ENCODE results near the gene E2F4. TPM values are rescaled to one million over a fixed set of nuclear protein-coding genes. Genes with fewer than 3 reads are reported as not detected.

The E2F4 gene
- total and polyA plus RNA-seq, 2 of the 13 experiments (the other 11 are each of a cell fraction or from before 2014, with no cell fraction given), result 84.8 to 91.2 TPM

GRCh38 chr16:67206129-67206837, 14.3 kb downstream of the E2F4 start:
- in situ Hi-C loops (cut with HindIII; ENCODE audit: extremely low pct_ligation_motif_present, low pct_unique_long_range_greater_than_20kb) (no loop called here), intact Hi-C loops (cut with micrococcal nuclease; ENCODE audit: unreplicated experiment) (no loop called here)
- peaks cover 55% of the 10 kb centered on the region for H3K4me1 ChIP-seq (ENCODE audit: insufficient read depth, low read length)
- ChIA-PET CTCF (ENCODE audit: low intra/inter-chr PET ratio, low total read pairs) (no interaction called here), POLR2A (interaction anchor here (0.8 to 2.1 kb wide), 6 partner anchors 9 to 41 kb away, joined by 3 to 6 read pairs (median 4); partner anchors contain the start of genes FHOD1, NOL3 and TMEM208)
- no peaks in the 10 kb centered on the region for H3K9me3 ChIP-seq (ENCODE audit: low read length)
- no peak overlapping the region for H3K9ac ChIP-seq (ENCODE audit: insufficient read depth, low read depth, low read length)
- FAIRE-seq (peak; percentile 39), DNase-seq (ENCODE audit: low spot score) (no peak), ATAC-seq (no peak)
- no peaks in the 10 kb centered on the region for H3K27me3 ChIP-seq (ENCODE audit: control insufficient read depth in 1 of 2, insufficient read depth in 2 of 2, low read length in 2 of 2)
- WGBS (ENCODE audit: low lambda C conversion rate), result 94% methylated on average over 6 of the region's 8 CpGs
- TSS peak; percentile 19 for BruUV-seq (replicated peaks)
- no peak overlapping the region for H3K27ac ChIP-seq (ENCODE audit: extremely low read length, insufficient read depth, low read length)
- H3K79me2 ChIP-seq (ENCODE audit: insufficient read depth, low read length), result no peaks in the 10 kb centered on the region
- peaks cover 16 to 20% of the 10 kb centered on the region in 2 experiments; a peak in 4 of 5 replicates for H3K36me3 ChIP-seq (replicated peaks in 1 of 2; ENCODE audit: control insufficient read depth in 1 of 2, insufficient read depth in 2 of 2, low read length in 2 of 2)
- H4K20me1 ChIP-seq (ENCODE audit: insufficient read depth, low read length), result no peaks in the 10 kb centered on the region
- no peak overlapping the region for H3K4me3 ChIP-seq (replicated peaks in 1 of 3; ENCODE audit: insufficient read depth in 1 of 3, low read depth in 2 of 3, low read length in 3 of 3)
- no peak overlapping the region for H3K4me2 ChIP-seq (ENCODE audit: low read depth, low read length)
- H2AFZ ChIP-seq (ENCODE audit: low read length), result no peak overlapping the region
- TF ChIP-seq BHLHE40 (IDR thresholded peaks at IDR 0.05; ENCODE audit: low read length) (no peak), KDM6A (CRISPR knock-in tag; IDR thresholded peaks at IDR 0.05; ENCODE audit: low read depth) (no peak), POGK (CRISPR knock-in tag; conservative IDR thresholded peaks at IDR 0.05) (peak; percentile 45; the same call in 1 of the 2 replicates), NFE2 (CRISPR knock-in tag; IDR thresholded peaks at IDR 0.05) (no peak), ZBTB39 (CRISPR knock-in tag; IDR thresholded peaks at IDR 0.05) (no peak), ZNF879 (CRISPR knock-in tag; IDR thresholded peaks at IDR 0.05) (no peak), TP53 (CRISPR knock-in tag; conservative IDR thresholded peaks at IDR 0.05) (no peak), ZNF790 (CRISPR knock-in tag; IDR thresholded peaks at IDR 0.05; ENCODE audit: borderline replicate concordance) (no peak), ZNF598 (CRISPR knock-in tag; IDR thresholded peaks at IDR 0.05; ENCODE audit: borderline replicate concordance) (no peak), HES4 (CRISPR knock-in tag; IDR thresholded peaks at IDR 0.05; ENCODE audit: borderline replicate concordance) (no peak), TAF15 (IDR thresholded peaks at IDR 0.05; ENCODE audit: low read depth, low read length, poor library complexity, severe bottlenecking) (no peak), CHCHD3 (CRISPR knock-in tag; IDR thresholded peaks at IDR 0.05) (no peak), CREB3 (CRISPR knock-in tag; IDR thresholded peaks at IDR 0.05) (no peak), ARHGAP35 (CRISPR knock-in tag; IDR thresholded peaks at IDR 0.05; ENCODE audit: borderline replicate concordance) (no peak), ZNF737 (CRISPR knock-in tag; IDR thresholded peaks at IDR 0.05; ENCODE audit: borderline replicate concordance) (no peak), HOMEZ (CRISPR knock-in tag; IDR thresholded peaks at IDR 0.05; ENCODE audit: low read depth) (no peak), ZNF572 (CRISPR knock-in tag; IDR thresholded peaks at IDR 0.05) (peak; percentile 82; the same call in 1 of the 2 replicates), ARNT2 (CRISPR knock-in tag; IDR thresholded peaks at IDR 0.05; ENCODE audit: low read depth) (peak; percentile 49; the same call in 1 of the 2 replicates)
